Measurements from ENCODE around the gene TBC1D22B. TPM values are rescaled to one million over a fixed set of nuclear protein-coding genes. Genes with fewer than 3 reads are reported as not detected.

TBC1D22B gene
- total and polyA plus RNA-seq, 2 of the 13 experiments (the other 11 are each of a cell fraction or from before 2014, with no cell fraction given) = 9.7 to 12.9 TPM

DNA sequence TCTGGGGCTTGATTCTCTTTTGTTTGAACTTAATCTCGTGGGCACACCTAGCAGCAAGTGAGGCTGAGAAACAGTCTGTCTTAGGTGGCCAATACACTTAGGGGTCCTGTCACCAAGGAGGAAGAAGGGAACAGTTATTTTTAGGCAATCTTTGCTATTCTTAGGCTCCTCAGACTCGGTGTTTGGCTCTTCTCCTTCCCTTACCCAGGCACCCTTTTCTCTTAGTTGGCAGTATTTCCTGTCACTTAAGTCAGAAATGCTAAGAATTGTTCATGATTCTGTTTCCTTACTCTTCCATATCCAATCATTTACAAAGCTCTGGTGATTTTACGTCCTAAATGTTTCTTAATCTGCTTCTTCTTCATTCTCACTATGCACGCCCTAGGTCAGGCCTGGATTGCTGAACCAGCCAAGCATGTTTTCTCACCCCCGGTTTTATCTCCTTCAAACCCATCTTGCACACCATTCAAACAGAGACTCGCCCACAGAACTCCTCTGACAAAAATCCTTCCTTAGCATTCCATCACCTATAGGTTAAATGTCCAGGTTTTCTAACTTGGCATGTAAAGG is 45.6 kb downstream of the TBC1D22B start:
- no peaks in the 10 kb centered on the region for H3K79me2 ChIP-seq (ENCODE audit: insufficient read depth, low read length)
- no peaks in the 10 kb centered on the region for H3K27me3 ChIP-seq (ENCODE audit: control insufficient read depth in 1 of 2, insufficient read depth in 2 of 2, low read length in 2 of 2)
- POLR2A ChIA-PET = no interaction called here
- WGBS (ENCODE audit: low lambda C conversion rate) = 88% methylated on average over 6 of the region's 6 CpGs
- H3K4me3 ChIP-seq (replicated peaks in 1 of 3; ENCODE audit: insufficient read depth in 1 of 3, low read depth in 2 of 3, low read length in 3 of 3) = no peak overlapping the region
- intact Hi-C loops (cut with micrococcal nuclease; ENCODE audit: unreplicated experiment) = no loop called here
- H4K20me1 ChIP-seq (ENCODE audit: insufficient read depth, low read length) = no peaks in the 10 kb centered on the region
- no peak for ATAC-seq
- no peak overlapping the region for H2AFZ ChIP-seq (ENCODE audit: low read length)
- peaks cover 17 to 54% of the 10 kb centered on the region in 2 experiments; a peak in 4 of 5 replicates for H3K36me3 ChIP-seq (replicated peaks in 1 of 2; ENCODE audit: control insufficient read depth in 1 of 2, insufficient read depth in 2 of 2, low read length in 2 of 2)
- FAIRE-seq = no peak
- DNase-seq (ENCODE audit: low spot score) = no peak
- in situ Hi-C loops (cut with HindIII; ENCODE audit: extremely low pct_ligation_motif_present, low pct_unique_long_range_greater_than_20kb) = no loop called here
- no peaks in the 10 kb centered on the region for H3K4me1 ChIP-seq (ENCODE audit: insufficient read depth, low read length)
- BruUV-seq (replicated peaks) = no TSS peak
- no peaks in the 10 kb centered on the region for H3K9me3 ChIP-seq (ENCODE audit: low read length)
- CTCF ChIA-PET (ENCODE audit: low intra/inter-chr PET ratio, low total read pairs) = interaction anchor here (1.4 kb wide), 1 partner anchor 12 kb away, joined by 3 read pairs; no protein-coding TSS in a partner anchor
- no peak overlapping the region for H3K9ac ChIP-seq (ENCODE audit: insufficient read depth, low read depth, low read length)
- H3K4me2 ChIP-seq (ENCODE audit: low read depth, low read length) = no peak overlapping the region
- no peak overlapping the region for H3K27ac ChIP-seq (ENCODE audit: extremely low read length, insufficient read depth, low read length)
- TF ChIP-seq MBNL3 (CRISPR knock-in tag; conservative IDR thresholded peaks at IDR 0.05) = no peak
- no peak for TF ChIP-seq SP1 (IDR thresholded peaks at IDR 0.05)
- no peak for TF ChIP-seq SP1 (CRISPR knock-in tag; IDR thresholded peaks at IDR 0.05)
- no peak for TF ChIP-seq SAP130 (CRISPR knock-in tag; IDR thresholded peaks at IDR 0.05; ENCODE audit: low read depth)
- no peak for TF ChIP-seq ZNF644 (CRISPR knock-in tag; IDR thresholded peaks at IDR 0.05; ENCODE audit: low read depth)
- TF ChIP-seq, protein P1, sequence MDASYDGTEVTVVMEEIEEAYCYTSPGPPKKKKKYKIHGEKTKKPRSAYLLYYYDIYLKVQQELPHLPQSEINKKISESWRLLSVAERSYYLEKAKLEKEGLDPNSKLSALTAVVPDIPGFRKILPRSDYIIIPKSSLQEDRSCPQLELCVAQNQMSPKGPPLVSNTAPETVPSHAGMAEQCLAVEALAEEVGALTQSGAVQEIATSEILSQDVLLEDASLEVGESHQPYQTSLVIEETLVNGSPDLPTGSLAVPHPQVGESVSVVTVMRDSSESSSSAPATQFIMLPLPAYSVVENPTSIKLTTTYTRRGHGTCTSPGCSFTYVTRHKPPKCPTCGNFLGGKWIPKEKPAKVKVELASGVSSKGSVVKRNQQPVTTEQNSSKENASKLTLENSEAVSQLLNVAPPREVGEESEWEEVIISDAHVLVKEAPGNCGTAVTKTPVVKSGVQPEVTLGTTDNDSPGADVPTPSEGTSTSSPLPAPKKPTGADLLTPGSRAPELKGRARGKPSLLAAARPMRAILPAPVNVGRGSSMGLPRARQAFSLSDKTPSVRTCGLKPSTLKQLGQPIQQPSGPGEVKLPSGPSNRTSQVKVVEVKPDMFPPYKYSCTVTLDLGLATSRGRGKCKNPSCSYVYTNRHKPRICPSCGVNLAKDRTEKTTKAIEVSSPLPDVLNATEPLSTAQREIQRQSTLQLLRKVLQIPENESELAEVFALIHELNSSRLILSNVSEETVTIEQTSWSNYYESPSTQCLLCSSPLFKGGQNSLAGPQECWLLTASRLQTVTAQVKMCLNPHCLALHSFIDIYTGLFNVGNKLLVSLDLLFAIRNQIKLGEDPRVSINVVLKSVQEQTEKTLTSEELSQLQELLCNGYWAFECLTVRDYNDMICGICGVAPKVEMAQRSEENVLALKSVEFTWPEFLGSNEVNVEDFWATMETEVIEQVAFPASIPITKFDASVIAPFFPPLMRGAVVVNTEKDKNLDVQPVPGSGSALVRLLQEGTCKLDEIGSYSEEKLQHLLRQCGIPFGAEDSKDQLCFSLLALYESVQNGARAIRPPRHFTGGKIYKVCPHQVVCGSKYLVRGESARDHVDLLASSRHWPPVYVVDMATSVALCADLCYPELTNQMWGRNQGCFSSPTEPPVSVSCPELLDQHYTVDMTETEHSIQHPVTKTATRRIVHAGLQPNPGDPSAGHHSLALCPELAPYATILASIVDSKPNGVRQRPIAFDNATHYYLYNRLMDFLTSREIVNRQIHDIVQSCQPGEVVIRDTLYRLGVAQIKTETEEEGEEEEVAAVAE (CRISPR knock-in tag; IDR thresholded peaks at IDR 0.05; ENCODE audit: borderline replicate concordance) = no peak
- TF ChIP-seq NCOR1 (IDR thresholded peaks at IDR 0.05; ENCODE audit: borderline replicate concordance, low read length) = no peak
- no peak for TF ChIP-seq TOPORS (CRISPR knock-in tag; IDR thresholded peaks at IDR 0.05)
- TF ChIP-seq, protein P2, sequence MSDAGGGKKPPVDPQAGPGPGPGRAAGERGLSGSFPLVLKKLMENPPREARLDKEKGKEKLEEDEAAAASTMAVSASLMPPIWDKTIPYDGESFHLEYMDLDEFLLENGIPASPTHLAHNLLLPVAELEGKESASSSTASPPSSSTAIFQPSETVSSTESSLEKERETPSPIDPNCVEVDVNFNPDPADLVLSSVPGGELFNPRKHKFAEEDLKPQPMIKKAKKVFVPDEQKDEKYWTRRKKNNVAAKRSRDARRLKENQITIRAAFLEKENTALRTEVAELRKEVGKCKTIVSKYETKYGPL (CRISPR knock-in tag; IDR thresholded peaks at IDR 0.05) = no peak
- no peak for TF ChIP-seq ZNF761 (CRISPR knock-in tag; conservative IDR thresholded peaks at IDR 0.05)
- no peak for TF ChIP-seq KAT8 (CRISPR knock-in tag; IDR thresholded peaks at IDR 0.05)
- no peak for TF ChIP-seq PCBP2 (optimal IDR thresholded peaks at IDR 0.05; ENCODE audit: low read depth, low read length, poor library complexity, severe bottlenecking)
- no peak for TF ChIP-seq KDM6A (CRISPR knock-in tag; IDR thresholded peaks at IDR 0.05; ENCODE audit: low read depth)
- TF ChIP-seq ZBTB38 (CRISPR knock-in tag; IDR thresholded peaks at IDR 0.05) = no peak
- no peak for TF ChIP-seq KAT2B (IDR thresholded peaks at IDR 0.05; ENCODE audit: borderline replicate concordance, low read depth, low read length)
- TF ChIP-seq, protein P3, sequence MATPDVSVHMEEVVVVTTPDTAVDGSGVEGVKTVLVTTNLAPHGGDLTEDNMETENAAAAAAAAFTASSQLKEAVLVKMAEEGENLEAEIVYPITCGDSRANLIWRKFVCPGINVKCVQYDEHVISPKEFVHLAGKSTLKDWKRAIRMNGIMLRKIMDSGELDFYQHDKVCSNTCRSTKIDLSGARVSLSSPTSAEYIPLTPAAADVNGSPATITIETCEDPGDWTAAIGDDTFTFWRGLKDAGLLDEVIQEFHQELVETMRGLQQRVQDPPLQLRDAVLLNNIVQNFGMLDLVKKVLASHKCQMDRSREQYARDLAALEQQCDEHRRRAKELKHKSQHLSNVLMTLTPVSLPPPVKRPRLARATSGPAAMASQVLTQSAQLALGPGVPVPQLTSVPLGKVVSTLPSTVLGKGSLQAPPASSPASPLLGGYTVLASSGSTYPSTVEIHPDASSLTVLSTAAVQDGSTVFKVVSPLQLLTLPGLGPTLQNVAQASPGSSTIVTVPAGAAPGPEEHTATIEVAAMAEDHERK (CRISPR knock-in tag; IDR thresholded peaks at IDR 0.05; ENCODE audit: low read depth) = no peak

Data from HepG2 (cell line).